Measurements from ENCODE around the gene AATK.

The AATK gene

GRCh38 chr17:81110488-81111040, 55.5 kb downstream of the AATK start:
- no CpG with 5 or more reads among the region's 30 CpGs for WGBS (ENCODE audit: extremely low coverage, insufficient coverage, low lambda C conversion rate)
- no peaks in the 10 kb centered on the region for H3K4me1 ChIP-seq (ENCODE audit: control insufficient read depth, low read depth, low read length)
- H3K27ac ChIP-seq (ENCODE audit: low read depth, low read length), result no peak overlapping the region
- no peaks in the 10 kb centered on the region for H3K79me1 ChIP-seq (ENCODE audit: low read length)
- H2AK5ac ChIP-seq (ENCODE audit: low read length), result no peak overlapping the region
- H3K9ac ChIP-seq (ENCODE audit: low read length), result no peak overlapping the region
- no peak overlapping the region for H3K56ac ChIP-seq (ENCODE audit: low read length)
- no peak overlapping the region for H3K4me3 ChIP-seq (ENCODE audit: low read length)
- no peak overlapping the region for H2BK5ac ChIP-seq (ENCODE audit: low read length)
- H3K4me2 ChIP-seq (ENCODE audit: low read length), result no peak overlapping the region
- H3K79me2 ChIP-seq (ENCODE audit: control insufficient read depth, insufficient read depth, low read length), result no peaks in the 10 kb centered on the region
- DNase-seq, result no peak
- H4K5ac ChIP-seq (ENCODE audit: low read length), result no peak overlapping the region
- no peak overlapping the region for H4K8ac ChIP-seq (ENCODE audit: low read depth, low read length)
- H3K36me3 ChIP-seq (ENCODE audit: control insufficient read depth, insufficient read depth, low read length), result no peaks in the 10 kb centered on the region
- no peak overlapping the region for H2BK15ac ChIP-seq (replicated peaks; ENCODE audit: low read depth)
- no peak overlapping the region for H3K4ac ChIP-seq (ENCODE audit: low read depth, low read length)
- H2BK120ac ChIP-seq (ENCODE audit: low read depth, low read length), result no peak overlapping the region
- H3K27me3 ChIP-seq (ENCODE audit: insufficient read depth, low read length, poor library complexity), result no peaks in the 10 kb centered on the region
- no peak overlapping the region for H3K18ac ChIP-seq (ENCODE audit: low read length)
- no peak overlapping the region for H3K23ac ChIP-seq (ENCODE audit: low read length)

DNA sequence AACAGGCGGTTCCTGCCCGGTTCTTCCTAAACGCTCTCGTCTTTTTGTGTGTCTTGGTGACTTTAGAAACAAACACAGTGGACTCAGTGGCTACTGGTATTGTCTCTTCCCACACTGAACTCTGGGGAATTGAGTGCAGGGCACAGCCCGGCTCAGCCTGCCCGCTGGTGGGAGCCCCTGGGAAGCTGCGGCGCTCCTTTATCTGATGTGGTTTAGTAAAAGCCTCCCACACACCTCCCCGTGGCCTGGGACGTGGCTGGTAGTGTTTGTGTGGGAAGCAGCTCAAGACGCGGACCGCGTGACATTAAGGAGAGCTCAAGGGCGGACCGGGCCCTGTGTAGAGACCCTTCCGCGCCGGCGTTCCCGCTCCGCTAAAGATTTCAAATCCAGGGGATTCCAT, 56.1 kb downstream of the AATK start:
- Histone ChIP-seq H3K23ac (ENCODE audit: low read length) (no peak overlapping the region), H3K4me2 (ENCODE audit: low read length) (no peak overlapping the region), H3K27me3 (ENCODE audit: insufficient read depth, low read length, poor library complexity) (no peaks in the 10 kb centered on the region), H3K4me3 (ENCODE audit: low read length) (no peak overlapping the region), H3K36me3 (ENCODE audit: control insufficient read depth, insufficient read depth, low read length) (no peaks in the 10 kb centered on the region), H2BK5ac (ENCODE audit: low read length) (no peak overlapping the region), H3K79me1 (ENCODE audit: low read length) (no peaks in the 10 kb centered on the region), H2BK120ac (ENCODE audit: low read depth, low read length) (no peak overlapping the region), H3K27ac (ENCODE audit: low read depth, low read length) (no peak overlapping the region), H4K5ac (ENCODE audit: low read length) (no peak overlapping the region), H2AK5ac (ENCODE audit: low read length) (no peak overlapping the region), H3K9ac (ENCODE audit: low read length) (no peak overlapping the region), H2BK15ac (replicated peaks; ENCODE audit: low read depth) (no peak overlapping the region), H3K18ac (ENCODE audit: low read length) (no peak overlapping the region), H3K56ac (ENCODE audit: low read length) (no peak overlapping the region), H4K8ac (ENCODE audit: low read depth, low read length) (no peak overlapping the region), H3K79me2 (ENCODE audit: control insufficient read depth, insufficient read depth, low read length) (no peaks in the 10 kb centered on the region), H3K4ac (ENCODE audit: low read depth, low read length) (no peak overlapping the region), H3K4me1 (ENCODE audit: control insufficient read depth, low read depth, low read length) (no peaks in the 10 kb centered on the region)
- no peak for DNase-seq
- WGBS (ENCODE audit: extremely low coverage, insufficient coverage, low lambda C conversion rate), result no CpG with 5 or more reads among the region's 22 CpGs

- WGBS (ENCODE audit: extremely low coverage, insufficient coverage, low lambda C conversion rate), result no CpG with 5 or more reads among the region's 9 CpGs
- H3K27ac ChIP-seq (ENCODE audit: low read depth, low read length), result no peak overlapping the region
These were observed 57.8 kb downstream of the AATK start for GRCh38 chr17:81108220-81108619.

DNA sequence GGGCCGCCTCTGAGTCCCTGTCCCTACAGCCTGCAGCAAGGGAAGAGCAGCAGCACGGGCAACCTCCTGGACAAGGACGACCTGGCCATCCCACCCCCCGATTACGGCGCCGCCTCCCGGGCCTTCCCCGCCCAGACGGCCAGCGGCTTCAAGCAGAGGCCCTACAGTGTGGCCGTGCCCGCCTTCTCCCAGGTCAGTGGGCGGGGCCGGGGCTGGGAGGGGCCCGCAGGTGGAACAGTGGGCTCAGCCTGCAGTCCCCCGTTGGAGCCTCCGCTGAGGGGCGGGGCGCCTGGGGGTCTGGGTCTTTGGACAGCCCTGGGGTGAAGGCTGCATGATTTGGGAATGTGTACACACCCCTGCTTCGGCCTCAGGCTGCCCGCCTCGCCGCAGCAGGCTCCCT, 59.3 kb downstream of the AATK start:
- H3K18ac ChIP-seq (ENCODE audit: low read length), result no peak overlapping the region
- no peaks in the 10 kb centered on the region for H3K79me2 ChIP-seq (ENCODE audit: control insufficient read depth, insufficient read depth, low read length)
- no peak overlapping the region for H2BK5ac ChIP-seq (ENCODE audit: low read length)
- no peak overlapping the region for H2BK15ac ChIP-seq (replicated peaks; ENCODE audit: low read depth)
- H3K27me3 ChIP-seq (ENCODE audit: insufficient read depth, low read length, poor library complexity), result no peaks in the 10 kb centered on the region
- WGBS (ENCODE audit: extremely low coverage, insufficient coverage, low lambda C conversion rate), result no CpG with 5 or more reads among the region's 24 CpGs
- no peaks in the 10 kb centered on the region for H3K79me1 ChIP-seq (ENCODE audit: low read length)
- no peak overlapping the region for H4K8ac ChIP-seq (ENCODE audit: low read depth, low read length)
- H3K4me1 ChIP-seq (ENCODE audit: control insufficient read depth, low read depth, low read length), result no peaks in the 10 kb centered on the region
- no peak overlapping the region for H3K27ac ChIP-seq (ENCODE audit: low read depth, low read length)
- no peaks in the 10 kb centered on the region for H3K36me3 ChIP-seq (ENCODE audit: control insufficient read depth, insufficient read depth, low read length)
- H3K4me3 ChIP-seq (ENCODE audit: low read length), result no peak overlapping the region
- no peak overlapping the region for H4K5ac ChIP-seq (ENCODE audit: low read length)
- H3K4me2 ChIP-seq (ENCODE audit: low read length), result no peak overlapping the region
- no peak overlapping the region for H3K56ac ChIP-seq (ENCODE audit: low read length)
- no peak overlapping the region for H2AK5ac ChIP-seq (ENCODE audit: low read length)
- no peak overlapping the region for H3K9ac ChIP-seq (ENCODE audit: low read length)
- no peak overlapping the region for H3K4ac ChIP-seq (ENCODE audit: low read depth, low read length)
- no peak overlapping the region for H3K23ac ChIP-seq (ENCODE audit: low read length)
- no peak for DNase-seq
- H2BK120ac ChIP-seq (ENCODE audit: low read depth, low read length), result no peak overlapping the region

More at GRCh38 chr17:81108220-81108619, 57.8 kb downstream of the AATK start:
- Histone ChIP-seq H4K8ac (ENCODE audit: low read depth, low read length) (no peak overlapping the region), H3K4ac (ENCODE audit: low read depth, low read length) (no peak overlapping the region), H3K18ac (ENCODE audit: low read length) (no peak overlapping the region), H3K4me1 (ENCODE audit: control insufficient read depth, low read depth, low read length) (no peaks in the 10 kb centered on the region), H2BK15ac (replicated peaks; ENCODE audit: low read depth) (no peak overlapping the region), H3K79me1 (ENCODE audit: low read length) (no peaks in the 10 kb centered on the region), H3K4me3 (ENCODE audit: low read length) (no peak overlapping the region), H2BK120ac (ENCODE audit: low read depth, low read length) (no peak overlapping the region), H2BK5ac (ENCODE audit: low read length) (no peak overlapping the region), H3K4me2 (ENCODE audit: low read length) (no peak overlapping the region), H4K5ac (ENCODE audit: low read length) (no peak overlapping the region), H3K9ac (ENCODE audit: low read length) (no peak overlapping the region), H3K36me3 (ENCODE audit: control insufficient read depth, insufficient read depth, low read length) (no peaks in the 10 kb centered on the region), H3K56ac (ENCODE audit: low read length) (no peak overlapping the region), H3K79me2 (ENCODE audit: control insufficient read depth, insufficient read depth, low read length) (no peaks in the 10 kb centered on the region), H3K27me3 (ENCODE audit: insufficient read depth, low read length, poor library complexity) (no peaks in the 10 kb centered on the region), H2AK5ac (ENCODE audit: low read length) (no peak overlapping the region), H3K23ac (ENCODE audit: low read length) (no peak overlapping the region)
- DNase-seq, result no peak

GRCh38 chr17:81103379-81103778, 62.6 kb downstream of the AATK start:
- Histone ChIP-seq H3K79me2 (ENCODE audit: control insufficient read depth, insufficient read depth, low read length) (no peaks in the 10 kb centered on the region), H3K18ac (ENCODE audit: low read length) (no peak overlapping the region), H3K79me1 (ENCODE audit: low read length) (no peaks in the 10 kb centered on the region), H3K56ac (ENCODE audit: low read length) (no peak overlapping the region), H3K4me2 (ENCODE audit: low read length) (no peak overlapping the region), H4K8ac (ENCODE audit: low read depth, low read length) (no peak overlapping the region), H3K27ac (ENCODE audit: low read depth, low read length) (no peak overlapping the region), H3K4ac (ENCODE audit: low read depth, low read length) (no peak overlapping the region), H3K4me1 (ENCODE audit: control insufficient read depth, low read depth, low read length) (no peaks in the 10 kb centered on the region), H3K4me3 (ENCODE audit: low read length) (no peak overlapping the region), H2BK15ac (replicated peaks; ENCODE audit: low read depth) (no peak overlapping the region), H3K23ac (ENCODE audit: low read length) (no peak overlapping the region), H3K9ac (ENCODE audit: low read length) (no peak overlapping the region), H3K27me3 (ENCODE audit: insufficient read depth, low read length, poor library complexity) (no peaks in the 10 kb centered on the region), H2BK5ac (ENCODE audit: low read length) (no peak overlapping the region), H4K5ac (ENCODE audit: low read length) (no peak overlapping the region), H2AK5ac (ENCODE audit: low read length) (no peak overlapping the region), H3K36me3 (ENCODE audit: control insufficient read depth, insufficient read depth, low read length) (no peaks in the 10 kb centered on the region), H2BK120ac (ENCODE audit: low read depth, low read length) (no peak overlapping the region)
- no CpG with 5 or more reads among the region's 20 CpGs for WGBS (ENCODE audit: extremely low coverage, insufficient coverage, low lambda C conversion rate)
- DNase-seq, result no peak

- H4K8ac ChIP-seq (ENCODE audit: low read depth, low read length), result no peak overlapping the region
- no peaks in the 10 kb centered on the region for H3K27me3 ChIP-seq (ENCODE audit: insufficient read depth, low read length, poor library complexity)
- no peak overlapping the region for H3K23ac ChIP-seq (ENCODE audit: low read length)
- no peaks in the 10 kb centered on the region for H3K36me3 ChIP-seq (ENCODE audit: control insufficient read depth, insufficient read depth, low read length)
- H3K9ac ChIP-seq (ENCODE audit: low read length), result no peak overlapping the region
- H3K4ac ChIP-seq (ENCODE audit: low read depth, low read length), result no peak overlapping the region
- H3K18ac ChIP-seq (ENCODE audit: low read length), result no peak overlapping the region
- no peak overlapping the region for H3K27ac ChIP-seq (ENCODE audit: low read depth, low read length)
- no peaks in the 10 kb centered on the region for H3K79me2 ChIP-seq (ENCODE audit: control insufficient read depth, insufficient read depth, low read length)
- no peaks in the 10 kb centered on the region for H3K4me1 ChIP-seq (ENCODE audit: control insufficient read depth, low read depth, low read length)
- H3K79me1 ChIP-seq (ENCODE audit: low read length), result no peaks in the 10 kb centered on the region
- H4K5ac ChIP-seq (ENCODE audit: low read length), result no peak overlapping the region
- H3K4me2 ChIP-seq (ENCODE audit: low read length), result no peak overlapping the region
- H2BK15ac ChIP-seq (replicated peaks; ENCODE audit: low read depth), result no peak overlapping the region
- no peak overlapping the region for H2BK120ac ChIP-seq (ENCODE audit: low read depth, low read length)
- H2BK5ac ChIP-seq (ENCODE audit: low read length), result no peak overlapping the region
- H3K56ac ChIP-seq (ENCODE audit: low read length), result no peak overlapping the region
- WGBS (ENCODE audit: extremely low coverage, insufficient coverage, low lambda C conversion rate), result no CpG with 5 or more reads among the region's 17 CpGs
- no peak overlapping the region for H3K4me3 ChIP-seq (ENCODE audit: low read length)
- no peak overlapping the region for H2AK5ac ChIP-seq (ENCODE audit: low read length)
- no peak for DNase-seq
These were observed 63.2 kb downstream of the AATK start for GRCh38 chr17:81102869-81103268.

All from mesendoderm (in vitro differentiated cells).